Neural cell (in vitro differentiated cells): Measurements from ENCODE around the gene MYRF. TPM values are rescaled to one million over a fixed set of nuclear protein-coding genes. Genes with fewer than 3 reads are reported as not detected.
A peak's percentile ranks its signal among the peaks of the same experiment; 100 is the strongest.

Experiments used
- H2AFZ ChIP-seq: fragments of 200-600, 300-800 bp; sonication (generic), shearing (Covaris generic); 2 replicates; pipeline ENCODE4 v1.6.0; 2014; ENCODE audit warnings: low read depth, mild to moderate bottlenecking, antibody characterized with exemption, low read length, moderate library complexity
- H3F3A ChIP-seq: fragments of 200-600 bp; shearing (Covaris generic); 2 replicates; pipeline ENCODE4 v1.6.1; 2016; ENCODE audit warnings: mild to moderate bottlenecking, moderate library complexity, mixed read lengths, antibody characterized with exemption, low read length; ENCODE audit not compliant: insufficient read depth, poor library complexity, severe bottlenecking
- H3K27ac ChIP-seq: fragments of 200-600, 300-800 bp; sonication (generic), shearing (Covaris generic); 2 replicates; pipeline ENCODE4 v1.5.1; 2014; ENCODE audit warnings: mild to moderate bottlenecking, low read length, moderate library complexity
- H3K27me3 ChIP-seq: fragments of 300-800, 200-600 bp; sonication (generic), shearing (Covaris generic); 2 replicates; pipeline ENCODE4 v1.6.0; 2014; ENCODE audit warnings: mild to moderate bottlenecking, low read depth, low read length, moderate library complexity; ENCODE audit not compliant: insufficient read depth
- H3K36me3 ChIP-seq: fragments of 300-800, 200-600 bp; sonication (generic), shearing (Covaris generic); 2 replicates; pipeline ENCODE4 v1.5.1; 2014; ENCODE audit warnings: mild to moderate bottlenecking, antibody characterized with exemption, low read length, moderate library complexity; ENCODE audit not compliant: insufficient read depth
- H3K4me2 ChIP-seq: fragments of 300-800, 200-600 bp; sonication (generic), shearing (Covaris generic); 2 replicates; pipeline ENCODE4 v1.6.0; 2014; ENCODE audit warnings: mild to moderate bottlenecking, low read length
- H3K4me3 ChIP-seq: fragments of 300-800, 200-600 bp; sonication (generic), shearing (Covaris generic); 2 replicates; pipeline ENCODE4 v1.5.1; 2014; ENCODE audit warnings: mild to moderate bottlenecking, low read length, moderate library complexity
- H3K79me2 ChIP-seq: fragments of 200-600 bp; shearing (Covaris generic); replicated peaks from 2 replicates; pipeline ENCODE4 v1.6.0; 2014; ENCODE audit warnings: mild to moderate bottlenecking, low read length, moderate library complexity; ENCODE audit not compliant: insufficient read depth
- H3K9ac ChIP-seq: fragments of 300-800, 200-600 bp; sonication (generic), shearing (Covaris generic); 2 replicates; pipeline ENCODE4 v1.6.1; 2016; ENCODE audit warnings: mild to moderate bottlenecking, low read length, mixed read lengths
- H3K9me2 ChIP-seq: fragments of 200-600 bp; shearing (Covaris generic); 2 replicates; pipeline ENCODE4 v1.6.1; 2016; ENCODE audit warnings: mild to moderate bottlenecking, low read length, mixed read lengths; ENCODE audit not compliant: insufficient read depth
- H3K9me3 ChIP-seq: fragments of 200-600, 300-800 bp; sonication (generic), shearing (Covaris generic); 2 replicates; pipeline ENCODE4 v1.6.1; 2016; ENCODE audit warnings: mild to moderate bottlenecking, mixed run types, low read length, moderate library complexity, mixed read lengths
- H4K20me1 ChIP-seq: fragments of 200-600 bp; shearing (Covaris generic); 2 replicates; pipeline ENCODE4 v1.6.1; 2016; ENCODE audit warnings: mild to moderate bottlenecking, mixed run types; ENCODE audit not compliant: insufficient read depth
- EP300 ChIP-seq: fragments of 450-650 bp; conservative IDR thresholded peaks from 2 replicates; pipeline ENCODE4 v1.6.1; 2014; ENCODE audit warnings: antibody characterized with exemption, mild to moderate bottlenecking, moderate library complexity; ENCODE audit not compliant: poor library complexity, severe bottlenecking
- EZH2 ChIP-seq: fragments of 200-600, 300-800 bp; shearing (Covaris generic), sonication (generic); IDR thresholded peaks from 2 replicates; pipeline ENCODE4 v1.6.1; 2014; ENCODE audit warnings: antibody characterized with exemption, low read length, borderline replicate concordance, mild to moderate bottlenecking; ENCODE audit not compliant: insufficient read depth, poor library complexity, severe bottlenecking
- MXI1 ChIP-seq: fragments of 450-650 bp; conservative IDR thresholded peaks from 2 replicates; pipeline ENCODE4 v1.6.1; 2014; ENCODE audit warnings: antibody characterized with exemption, mild to moderate bottlenecking; ENCODE audit not compliant: poor library complexity, severe bottlenecking
- POLR2AphosphoS5 ChIP-seq: IDR thresholded peaks from 2 replicates; pipeline ENCODE4 v1.6.1; 2012
- RAD21 ChIP-seq: fragments of 450-650 bp; conservative IDR thresholded peaks from 2 replicates; pipeline ENCODE4 v1.6.1; 2014; ENCODE audit warnings: antibody characterized with exemption, mild to moderate bottlenecking, moderate library complexity
- SMC3 ChIP-seq: fragments of 450-650 bp; conservative IDR thresholded peaks from 2 replicates; pipeline ENCODE4 v1.6.1; 2014; ENCODE audit warnings: antibody characterized with exemption, mild to moderate bottlenecking, moderate library complexity; ENCODE audit not compliant: poor library complexity
- TAF1 ChIP-seq: IDR thresholded peaks from 2 replicates; pipeline ENCODE4 v1.6.1; 2012; ENCODE audit warnings: low read depth
- polyA plus RNA-seq: library from polyadenylated mRNA; depleted of rRNA; stranded (reverse); fragments of >200 nt; gene quantifications from 2 replicates; pipeline ENCODE4 v1.2.3, GENCODE V29; 2014
- TF ChIP-seq, protein P1 (sequence below): fragments of 450-650 bp; IDR thresholded peaks from 2 replicates; pipeline ENCODE4 v1.5.1; 2014; ENCODE audit warnings: antibody characterized with exemption, mild to moderate bottlenecking, moderate library complexity; ENCODE audit not compliant: poor library complexity, severe bottlenecking
- TF ChIP-seq, protein P2 (sequence below): IDR thresholded peaks from 2 replicates; pipeline ENCODE4 v1.6.1; 2012; ENCODE audit warnings: borderline replicate concordance

The MYRF gene
- polyA plus RNA-seq, 1 donor from 2014 or later: 0.16 TPM

DNA sequence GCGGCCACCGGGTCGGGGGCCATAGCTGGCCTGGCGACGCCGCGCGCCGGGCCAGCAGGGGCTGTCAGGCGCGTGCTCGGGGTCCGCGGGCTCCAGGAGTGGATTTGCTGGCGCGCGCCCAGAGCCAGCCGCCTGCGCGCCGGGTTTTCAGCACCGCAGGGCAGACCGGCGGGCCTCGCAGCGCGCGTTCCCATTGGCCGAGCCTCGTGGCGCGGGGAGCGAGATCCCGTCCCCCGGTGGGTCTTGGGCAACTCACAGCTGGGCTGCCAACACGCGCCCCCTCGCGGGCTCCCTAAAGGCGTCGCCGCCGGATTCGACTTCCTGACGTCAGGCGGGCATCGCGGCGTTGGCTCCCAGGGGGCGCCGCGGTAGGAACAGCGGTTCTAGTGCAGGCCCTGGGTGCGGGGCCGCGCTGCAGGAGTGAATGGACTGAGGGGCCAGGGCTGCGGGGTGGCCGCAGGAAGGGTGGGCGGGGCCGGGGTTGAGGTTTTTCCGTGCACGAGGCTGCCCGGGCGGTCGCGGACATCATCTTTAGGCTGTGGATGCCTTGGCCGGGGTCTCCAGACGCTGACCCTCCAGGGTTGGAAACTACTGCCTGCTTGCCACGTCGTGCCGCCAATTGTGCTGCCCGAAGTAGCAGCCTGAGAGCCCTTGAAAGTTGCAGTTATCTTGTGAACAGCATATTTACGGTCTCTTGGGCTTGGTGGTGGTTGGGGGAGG, 64.5 kb downstream of the MYRF start, which contains the start of gene FADS1:
Gene FADS1, minus strand, starts transcription at position 268 of the 720 bp plus-strand sequence. Its CDS starts 74 bp downstream, at position 194.
- no peaks in the 10 kb centered on the region for H3K27me3 ChIP-seq
- TF ChIP-seq RAD21 (peak; percentile 58), EP300 (peak; percentile 75), SMC3 (peak; percentile 64), EZH2 (no peak), TAF1 (no peak), MXI1 (peak; percentile 88), POLR2AphosphoS5 (peak; percentile 82)
- TF ChIP-seq, protein P1, sequence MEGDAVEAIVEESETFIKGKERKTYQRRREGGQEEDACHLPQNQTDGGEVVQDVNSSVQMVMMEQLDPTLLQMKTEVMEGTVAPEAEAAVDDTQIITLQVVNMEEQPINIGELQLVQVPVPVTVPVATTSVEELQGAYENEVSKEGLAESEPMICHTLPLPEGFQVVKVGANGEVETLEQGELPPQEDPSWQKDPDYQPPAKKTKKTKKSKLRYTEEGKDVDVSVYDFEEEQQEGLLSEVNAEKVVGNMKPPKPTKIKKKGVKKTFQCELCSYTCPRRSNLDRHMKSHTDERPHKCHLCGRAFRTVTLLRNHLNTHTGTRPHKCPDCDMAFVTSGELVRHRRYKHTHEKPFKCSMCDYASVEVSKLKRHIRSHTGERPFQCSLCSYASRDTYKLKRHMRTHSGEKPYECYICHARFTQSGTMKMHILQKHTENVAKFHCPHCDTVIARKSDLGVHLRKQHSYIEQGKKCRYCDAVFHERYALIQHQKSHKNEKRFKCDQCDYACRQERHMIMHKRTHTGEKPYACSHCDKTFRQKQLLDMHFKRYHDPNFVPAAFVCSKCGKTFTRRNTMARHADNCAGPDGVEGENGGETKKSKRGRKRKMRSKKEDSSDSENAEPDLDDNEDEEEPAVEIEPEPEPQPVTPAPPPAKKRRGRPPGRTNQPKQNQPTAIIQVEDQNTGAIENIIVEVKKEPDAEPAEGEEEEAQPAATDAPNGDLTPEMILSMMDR: peak; percentile 90
- TF ChIP-seq, protein P2, sequence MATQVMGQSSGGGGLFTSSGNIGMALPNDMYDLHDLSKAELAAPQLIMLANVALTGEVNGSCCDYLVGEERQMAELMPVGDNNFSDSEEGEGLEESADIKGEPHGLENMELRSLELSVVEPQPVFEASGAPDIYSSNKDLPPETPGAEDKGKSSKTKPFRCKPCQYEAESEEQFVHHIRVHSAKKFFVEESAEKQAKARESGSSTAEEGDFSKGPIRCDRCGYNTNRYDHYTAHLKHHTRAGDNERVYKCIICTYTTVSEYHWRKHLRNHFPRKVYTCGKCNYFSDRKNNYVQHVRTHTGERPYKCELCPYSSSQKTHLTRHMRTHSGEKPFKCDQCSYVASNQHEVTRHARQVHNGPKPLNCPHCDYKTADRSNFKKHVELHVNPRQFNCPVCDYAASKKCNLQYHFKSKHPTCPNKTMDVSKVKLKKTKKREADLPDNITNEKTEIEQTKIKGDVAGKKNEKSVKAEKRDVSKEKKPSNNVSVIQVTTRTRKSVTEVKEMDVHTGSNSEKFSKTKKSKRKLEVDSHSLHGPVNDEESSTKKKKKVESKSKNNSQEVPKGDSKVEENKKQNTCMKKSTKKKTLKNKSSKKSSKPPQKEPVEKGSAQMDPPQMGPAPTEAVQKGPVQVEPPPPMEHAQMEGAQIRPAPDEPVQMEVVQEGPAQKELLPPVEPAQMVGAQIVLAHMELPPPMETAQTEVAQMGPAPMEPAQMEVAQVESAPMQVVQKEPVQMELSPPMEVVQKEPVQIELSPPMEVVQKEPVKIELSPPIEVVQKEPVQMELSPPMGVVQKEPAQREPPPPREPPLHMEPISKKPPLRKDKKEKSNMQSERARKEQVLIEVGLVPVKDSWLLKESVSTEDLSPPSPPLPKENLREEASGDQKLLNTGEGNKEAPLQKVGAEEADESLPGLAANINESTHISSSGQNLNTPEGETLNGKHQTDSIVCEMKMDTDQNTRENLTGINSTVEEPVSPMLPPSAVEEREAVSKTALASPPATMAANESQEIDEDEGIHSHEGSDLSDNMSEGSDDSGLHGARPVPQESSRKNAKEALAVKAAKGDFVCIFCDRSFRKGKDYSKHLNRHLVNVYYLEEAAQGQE: peak; percentile 28
- peak within 1 kb of the TSS; percentile 99 for H3K4me3 ChIP-seq
- peak within 1 kb of the TSS; percentile 42 for H2AFZ ChIP-seq
- H3F3A ChIP-seq: no peaks in the 10 kb centered on the region
- peak within 1 kb of the TSS; percentile 75 for H3K4me2 ChIP-seq
- no peaks in the 10 kb centered on the region for H4K20me1 ChIP-seq
- peak within 1 kb of the TSS; percentile 93 for H3K27ac ChIP-seq
- H3K9me2 ChIP-seq: no peaks in the 10 kb centered on the region
- H3K9ac ChIP-seq: peak within 1 kb of the TSS; percentile 97
- no peaks in the 10 kb centered on the region for H3K9me3 ChIP-seq
- peaks cover 40% of the 10 kb centered on the region for H3K79me2 ChIP-seq
- H3K36me3 ChIP-seq: peaks cover 5% of the 10 kb centered on the region

DNA sequence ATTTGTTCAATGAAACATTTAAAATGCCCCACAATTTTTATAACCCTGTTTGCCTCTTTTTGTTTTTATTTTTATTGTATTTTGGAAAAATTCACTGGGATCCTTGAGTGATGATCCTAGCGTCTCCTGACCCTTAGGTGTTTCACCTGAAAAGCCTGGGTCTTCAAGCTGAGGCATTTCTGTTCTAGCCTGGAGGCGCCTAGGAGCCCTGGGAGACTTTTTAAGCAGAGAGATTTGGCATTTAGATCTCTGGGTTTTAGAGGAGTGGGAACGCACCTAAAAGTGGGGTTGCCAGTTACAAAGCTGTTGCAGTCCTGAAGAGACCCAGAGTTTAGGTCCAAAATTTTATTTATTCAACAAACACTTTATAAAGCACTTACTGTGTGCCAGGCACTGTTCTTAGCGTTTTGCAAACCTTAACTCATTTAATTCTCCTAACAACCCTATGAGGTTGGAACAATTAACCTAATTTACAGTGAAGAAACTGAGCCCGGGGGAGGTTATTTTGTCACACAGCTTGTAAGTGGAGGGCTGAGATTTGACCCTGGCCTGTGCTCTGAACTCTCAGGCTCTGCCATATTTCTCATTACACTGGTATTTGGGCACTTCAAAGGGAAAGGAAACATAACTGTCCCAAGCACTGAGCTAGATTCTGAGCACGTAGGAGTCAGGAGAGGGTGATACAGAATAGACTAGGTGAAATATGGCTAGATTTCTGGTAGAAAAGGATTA, 65.2 kb downstream of the MYRF start:
- Histone ChIP-seq H3K9ac (peak overlapping the region; percentile 97), H3K4me2 (peak overlapping the region; percentile 68), H2AFZ (peak overlapping the region; percentile 3), H3K9me2 (no peaks in the 10 kb centered on the region), H3K36me3 (no peaks in the 10 kb centered on the region), H4K20me1 (no peaks in the 10 kb centered on the region), H3K27me3 (no peaks in the 10 kb centered on the region), H3F3A (no peaks in the 10 kb centered on the region), H3K9me3 (no peaks in the 10 kb centered on the region), H3K79me2 (peaks cover 40% of the 10 kb centered on the region), H3K27ac (peak overlapping the region; percentile 93), H3K4me3 (peak overlapping the region; percentile 99)
- TF ChIP-seq SMC3 (no peak), EP300 (no peak), RAD21 (no peak), POLR2AphosphoS5 (no peak), MXI1 (no peak)
- TF ChIP-seq, protein P2: no peak
